Cardiac muscle cell (in vitro differentiated cells and primary cell): ENCODE data around the gene VIT. TPM values are rescaled to one million over a fixed set of nuclear protein-coding genes. Genes with fewer than 3 reads are reported as not detected.

Source experiments
- DNase-seq, 2 donors: peaks; one replicate each; pipeline versions ENCODE4 v3.0.0 to v3.0.0-alpha.2; 2010 to 2017; ENCODE audit warnings: low read depth in 1 of 2, low spot score in 1 of 2
- H3K27ac ChIP-seq: fragments of 200-600 bp; sonication (generic); 2 replicates; pipeline ENCODE4 v1.5.1; 2016
- H3K27me3 ChIP-seq: fragments of 200-600 bp; sonication (generic); 2 replicates; pipeline ENCODE4 v1.6.0; 2016; ENCODE audit warnings: control low read depth
- H3K36me3 ChIP-seq: fragments of 200-600 bp; sonication (generic); 2 replicates; pipeline ENCODE4 v1.5.1; 2016; ENCODE audit warnings: control low read depth
- H3K4me1 ChIP-seq: fragments of 200-600 bp; sonication (generic); 2 replicates; pipeline ENCODE4 v1.8.1; 2017; ENCODE audit warnings: low read depth, mild to moderate bottlenecking, mixed run types
- H3K4me3 ChIP-seq: fragments of 200-600 bp; sonication (generic); 2 replicates; pipeline ENCODE4 v1.5.1; 2016; ENCODE audit warnings: mild to moderate bottlenecking
- H3K9me3 ChIP-seq: fragments of 200-600 bp; sonication (generic); 2 replicates; pipeline ENCODE4 v1.5.1; 2017; ENCODE audit warnings: low read depth, mild to moderate bottlenecking, control low read depth
- polyA plus RNA-seq: library from polyadenylated mRNA; unstranded; fragments of >200 nt; fragmentation: Nextera tagmentation; extraction: Ambion mirVana; gene quantifications from 2 replicates; pipeline ENCODE4 v1.2.1, GENCODE V29; 2016
- total RNA-seq: library from RNA; depleted of rRNA; stranded (reverse); fragments of >200 nt; gene quantifications from 2 replicates; pipeline ENCODE4 v1.2.3, GENCODE V29; 2016
- TF ChIP-seq, protein P1 (sequence below): IDR thresholded peaks from 2 replicates; pipeline ENCODE4 v1.5.1; 2012; ENCODE audit warnings: low read depth, mild to moderate bottlenecking, low read length

Gene VIT
- total and polyA plus RNA-seq, 2 experiments from 2014 or later, result not detected

- Histone ChIP-seq H3K36me3 (peaks cover 29% of the 10 kb centered on the region), H3K27ac (no peak overlapping the region), H3K4me1 (no peaks in the 10 kb centered on the region), H3K4me3 (no peak overlapping the region), H3K9me3 (no peaks in the 10 kb centered on the region), H3K27me3 (no peaks in the 10 kb centered on the region)
- TF ChIP-seq, protein P1, sequence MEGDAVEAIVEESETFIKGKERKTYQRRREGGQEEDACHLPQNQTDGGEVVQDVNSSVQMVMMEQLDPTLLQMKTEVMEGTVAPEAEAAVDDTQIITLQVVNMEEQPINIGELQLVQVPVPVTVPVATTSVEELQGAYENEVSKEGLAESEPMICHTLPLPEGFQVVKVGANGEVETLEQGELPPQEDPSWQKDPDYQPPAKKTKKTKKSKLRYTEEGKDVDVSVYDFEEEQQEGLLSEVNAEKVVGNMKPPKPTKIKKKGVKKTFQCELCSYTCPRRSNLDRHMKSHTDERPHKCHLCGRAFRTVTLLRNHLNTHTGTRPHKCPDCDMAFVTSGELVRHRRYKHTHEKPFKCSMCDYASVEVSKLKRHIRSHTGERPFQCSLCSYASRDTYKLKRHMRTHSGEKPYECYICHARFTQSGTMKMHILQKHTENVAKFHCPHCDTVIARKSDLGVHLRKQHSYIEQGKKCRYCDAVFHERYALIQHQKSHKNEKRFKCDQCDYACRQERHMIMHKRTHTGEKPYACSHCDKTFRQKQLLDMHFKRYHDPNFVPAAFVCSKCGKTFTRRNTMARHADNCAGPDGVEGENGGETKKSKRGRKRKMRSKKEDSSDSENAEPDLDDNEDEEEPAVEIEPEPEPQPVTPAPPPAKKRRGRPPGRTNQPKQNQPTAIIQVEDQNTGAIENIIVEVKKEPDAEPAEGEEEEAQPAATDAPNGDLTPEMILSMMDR, result no peak
- DNase-seq, result no peak
These were observed 152.8 kb downstream of the VIT start for GRCh38 chr2:36849265-36849664.

GRCh38 chr2:36854241-36854640 lies 157.7 kb downstream of the VIT start:
- H3K27me3 ChIP-seq, result no peaks in the 10 kb centered on the region
- H3K4me3 ChIP-seq, result no peak overlapping the region
- H3K36me3 ChIP-seq, result peaks cover 50% of the 10 kb centered on the region
- TF ChIP-seq, protein P1, result no peak
- no peaks in the 10 kb centered on the region for H3K4me1 ChIP-seq
- no peak overlapping the region for H3K27ac ChIP-seq
- DNase-seq, result no peak
- H3K9me3 ChIP-seq, result no peaks in the 10 kb centered on the region

DNA sequence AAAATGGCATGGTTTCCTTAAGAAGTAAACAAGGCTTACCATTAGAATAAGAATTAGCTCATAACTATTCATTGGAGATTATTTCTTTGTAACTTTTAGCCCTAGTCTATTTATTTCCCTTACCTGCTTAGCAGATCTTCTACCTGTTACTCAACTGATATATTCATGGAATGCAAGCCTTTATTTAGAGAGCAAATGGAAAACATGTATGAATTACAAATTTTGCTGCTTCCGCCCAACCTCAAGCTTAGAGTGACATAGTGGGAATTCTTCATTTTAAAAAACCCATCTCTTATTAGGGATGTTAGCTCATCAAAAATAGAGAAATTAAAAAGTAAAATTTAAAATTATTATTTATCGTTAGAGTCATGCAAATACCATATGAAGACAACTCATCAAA lies 158.9 kb downstream of the VIT start:
- TF ChIP-seq, protein P1, result no peak
- Histone ChIP-seq H3K36me3 (peaks cover 48% of the 10 kb centered on the region), H3K9me3 (no peaks in the 10 kb centered on the region), H3K4me3 (no peak overlapping the region), H3K27me3 (no peaks in the 10 kb centered on the region), H3K27ac (no peak overlapping the region), H3K4me1 (no peaks in the 10 kb centered on the region)
- no peak for DNase-seq

- H3K36me3 ChIP-seq, result peaks cover 49% of the 10 kb centered on the region
- no peaks in the 10 kb centered on the region for H3K27me3 ChIP-seq
- H3K4me1 ChIP-seq, result no peaks in the 10 kb centered on the region
- no peak overlapping the region for H3K27ac ChIP-seq
- no peak overlapping the region for H3K4me3 ChIP-seq
- DNase-seq, result no peak
- TF ChIP-seq, protein P1, result no peak
- H3K9me3 ChIP-seq, result no peaks in the 10 kb centered on the region
These were observed 161.2 kb downstream of the VIT start for GRCh38 chr2:36857713-36858112.

DNA sequence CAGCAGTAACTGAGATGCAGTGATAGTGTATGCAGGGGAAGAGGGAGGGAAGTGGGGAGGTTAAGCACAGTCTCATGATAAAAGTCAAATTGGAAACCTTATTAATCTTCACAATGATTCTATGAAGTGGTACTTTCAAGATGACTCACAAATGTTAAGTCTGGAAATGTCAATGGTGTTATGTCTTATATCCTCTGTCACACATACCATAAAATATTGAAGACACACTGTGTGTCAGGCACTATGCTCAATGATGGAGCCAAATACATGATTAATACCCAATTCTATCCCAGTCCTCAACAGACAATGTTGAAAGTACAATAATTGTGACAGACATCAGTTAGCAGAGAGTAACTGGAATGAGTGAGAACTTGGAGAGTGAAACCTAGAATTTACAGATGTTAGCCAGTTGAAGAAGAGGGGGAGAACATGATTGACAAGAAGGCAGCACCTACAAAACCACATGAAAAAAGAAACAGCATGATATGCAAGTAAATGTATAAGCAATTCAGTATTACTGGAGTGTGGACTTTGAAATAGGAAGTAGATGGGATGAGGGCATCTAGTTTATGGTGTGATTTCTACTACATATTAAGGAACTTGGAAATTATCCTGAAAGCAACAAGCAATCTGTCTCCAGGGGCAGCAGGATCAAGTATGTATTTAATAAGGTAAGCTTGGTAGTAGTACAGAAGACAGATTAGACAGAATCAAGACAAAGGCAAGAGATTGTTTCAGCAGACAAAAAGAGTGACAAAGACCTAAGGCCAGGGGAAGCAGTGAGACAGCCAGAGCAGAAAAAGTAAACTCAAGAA lies 162.3 kb downstream of the VIT start:
- Histone ChIP-seq H3K36me3 (peaks cover 46% of the 10 kb centered on the region), H3K4me3 (no peak overlapping the region), H3K9me3 (no peaks in the 10 kb centered on the region), H3K27ac (no peak overlapping the region), H3K27me3 (no peaks in the 10 kb centered on the region), H3K4me1 (no peaks in the 10 kb centered on the region)
- DNase-seq, result no peak
- TF ChIP-seq, protein P1, result no peak
